ENCODE data around the gene SPRED2. TPM values are rescaled to one million over a fixed set of nuclear protein-coding genes. Genes with fewer than 3 reads are reported as not detected.

Gene SPRED2
- total RNA-seq, 1 donor from 2014 or later, result 22.0 TPM

DNA sequence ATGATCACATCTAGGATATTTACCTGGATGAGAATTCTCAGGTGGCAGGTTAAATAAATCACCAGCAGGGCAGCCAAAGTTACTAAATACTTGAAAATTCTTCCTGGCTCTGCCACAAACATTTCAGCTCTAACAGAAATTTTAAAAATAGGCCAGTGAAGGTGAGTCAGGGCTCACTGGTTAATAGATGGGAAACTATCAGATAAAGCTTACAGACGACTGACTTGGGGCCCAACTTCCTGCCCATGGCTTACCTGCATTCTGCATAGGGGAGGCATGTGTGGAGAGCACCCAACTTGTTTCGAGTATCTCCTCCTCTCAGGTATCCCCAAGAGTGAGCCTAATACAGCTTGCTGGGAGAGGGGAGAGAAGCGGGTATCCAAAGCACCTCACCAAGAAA, 57.8 kb downstream of the SPRED2 start:
- intact Hi-C loops (cut with DNase I), result no loop called here
- no peak for DNase-seq (ENCODE audit: low spot score)

DNA sequence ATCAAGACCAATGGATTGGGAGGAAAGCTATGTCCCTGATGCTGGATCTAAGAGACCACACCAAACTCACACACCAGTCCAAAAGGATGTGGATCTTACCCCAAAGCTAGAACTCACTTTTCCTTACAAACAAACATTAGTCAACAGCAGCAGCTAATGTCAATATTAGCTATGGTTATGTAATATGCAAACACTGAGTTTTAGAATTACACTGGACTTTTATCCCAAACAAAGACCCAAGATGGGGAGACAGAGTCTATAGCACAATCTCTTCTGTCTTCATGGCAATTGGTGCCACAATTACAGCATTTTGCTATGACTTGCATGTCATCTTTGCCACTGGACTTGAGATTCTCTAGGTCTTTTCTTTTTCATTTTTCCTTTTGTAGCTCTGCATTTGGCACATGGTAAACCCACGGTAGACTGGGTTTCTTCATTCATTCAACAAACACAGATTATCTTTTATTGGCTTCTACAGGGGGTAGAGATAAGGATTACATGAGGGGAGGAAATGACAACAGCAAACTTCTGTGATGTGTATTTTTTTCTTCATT, 59.0 kb downstream of the SPRED2 start:
- intact Hi-C loops (cut with DNase I), result no loop called here

DNA sequence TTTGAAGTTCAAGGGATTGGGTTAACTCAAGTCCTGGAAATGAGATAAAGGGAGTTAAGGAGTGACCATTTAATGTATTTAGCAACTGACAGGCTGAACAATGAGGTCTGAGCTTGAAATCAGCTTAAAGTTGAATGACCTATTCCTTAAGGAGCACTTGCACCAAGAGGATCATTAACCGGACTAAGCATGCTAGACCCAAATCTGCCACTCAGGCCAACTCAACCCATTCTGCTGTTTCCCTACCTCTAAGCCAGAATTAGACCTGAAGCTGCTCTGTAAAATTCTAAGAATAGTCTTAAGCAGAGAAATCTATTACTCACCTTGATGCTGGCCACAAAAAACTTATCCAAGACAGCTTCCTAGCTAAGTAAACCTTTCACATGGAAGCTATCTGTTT, 59.8 kb downstream of the SPRED2 start:
- intact Hi-C loops (cut with DNase I), result no loop called here
- no peak for DNase-seq (ENCODE audit: low spot score)

More for the DNA sequence above, 59.0 kb downstream of the SPRED2 start:
- no peak for DNase-seq (ENCODE audit: low spot score)

DNA sequence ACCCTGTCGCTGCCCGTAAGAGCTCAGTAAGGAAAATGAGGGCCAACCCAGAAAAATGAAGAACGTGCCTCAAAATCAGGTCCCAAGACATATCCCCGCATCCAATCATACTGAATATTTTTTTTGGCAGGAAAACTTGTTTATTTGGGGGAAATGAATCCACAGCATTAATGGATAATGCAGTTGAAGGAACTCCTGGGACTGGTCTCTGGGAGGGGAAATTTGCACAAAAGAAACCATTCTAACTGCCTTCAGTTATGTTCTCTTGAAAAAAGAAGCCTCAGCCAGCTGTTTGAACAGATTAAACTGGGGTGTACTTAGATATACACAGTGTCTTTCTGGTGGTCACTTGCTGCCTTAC, 61.3 kb downstream of the SPRED2 start:
- intact Hi-C loops (cut with DNase I), result no loop called here
- DNase-seq (ENCODE audit: low spot score), result no peak

DNA sequence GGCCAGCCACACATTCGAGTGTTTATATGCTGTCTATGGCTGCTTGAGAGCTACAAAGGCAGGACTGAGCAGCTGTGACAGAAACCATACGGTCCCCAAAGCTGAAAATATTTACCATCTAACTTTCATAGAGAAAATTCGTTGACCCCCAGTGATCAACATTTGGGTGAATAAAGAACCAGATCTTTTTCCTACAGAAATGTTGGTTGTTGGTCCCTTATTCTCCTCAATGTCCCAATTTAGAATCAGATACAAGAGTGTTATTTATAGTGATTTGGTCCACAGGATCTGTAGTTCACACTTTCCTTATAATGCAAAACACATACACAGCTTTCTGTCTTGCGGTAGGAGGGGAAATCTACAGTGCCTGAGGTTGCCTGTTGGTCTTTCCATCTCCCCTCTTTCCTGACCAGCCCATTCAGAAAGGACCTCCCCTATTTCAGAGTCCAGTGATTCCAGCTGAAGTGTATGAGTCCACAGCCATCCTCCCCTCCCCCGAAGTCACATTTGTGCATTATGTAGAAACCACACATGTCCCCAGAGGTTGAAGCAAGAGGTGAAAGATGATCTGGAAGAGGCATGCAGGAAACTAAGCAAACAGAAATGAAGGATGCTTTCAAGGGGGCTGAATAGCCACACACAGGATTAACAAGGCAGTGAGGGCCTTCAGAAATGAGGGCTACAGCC, 61.9 kb downstream of the SPRED2 start:
- no peak for DNase-seq (ENCODE audit: low spot score)
- intact Hi-C loops (cut with DNase I), result no loop called here

DNA sequence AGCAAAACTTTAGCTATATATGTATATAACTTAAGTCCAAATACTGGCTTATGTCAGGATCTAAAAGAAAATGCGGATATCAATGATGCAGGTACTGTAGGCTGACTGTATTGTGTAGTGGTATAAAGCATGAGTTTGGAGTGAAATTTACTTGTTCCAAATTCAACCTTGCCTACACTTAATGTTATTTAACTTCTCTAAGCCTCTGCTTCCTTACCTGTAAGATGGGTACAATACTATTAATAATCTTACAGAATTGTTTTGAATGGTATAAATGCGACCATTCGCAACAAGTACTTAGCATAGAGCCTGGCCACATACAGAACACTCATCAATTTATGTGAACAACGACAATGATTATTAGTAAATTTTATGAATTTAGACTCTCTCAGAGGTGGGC, 62.4 kb downstream of the SPRED2 start:
- intact Hi-C loops (cut with DNase I), result no loop called here
- no peak for DNase-seq (ENCODE audit: low spot score)

DNA sequence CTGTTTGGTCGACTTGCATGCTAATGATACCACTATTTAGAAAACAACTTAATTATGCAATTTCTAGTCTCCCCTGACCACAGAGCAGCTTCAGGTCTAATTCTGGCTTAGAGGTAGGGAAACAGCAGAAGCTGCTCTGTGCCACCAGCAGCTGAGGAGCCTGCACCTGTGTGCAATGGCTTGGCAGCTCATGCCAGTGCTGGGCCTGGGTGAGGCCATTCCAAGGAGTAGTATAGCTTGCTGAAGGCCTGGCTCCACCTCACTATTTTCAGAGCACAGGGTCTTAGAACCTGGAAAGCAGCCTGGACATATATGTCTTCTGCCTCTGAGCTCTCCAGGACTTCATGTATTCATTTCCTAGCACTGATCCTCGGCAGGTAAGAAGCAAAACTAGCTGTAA, 62.8 kb downstream of the SPRED2 start:
- intact Hi-C loops (cut with DNase I), result no loop called here
- DNase-seq (ENCODE audit: low spot score), result no peak

DNA sequence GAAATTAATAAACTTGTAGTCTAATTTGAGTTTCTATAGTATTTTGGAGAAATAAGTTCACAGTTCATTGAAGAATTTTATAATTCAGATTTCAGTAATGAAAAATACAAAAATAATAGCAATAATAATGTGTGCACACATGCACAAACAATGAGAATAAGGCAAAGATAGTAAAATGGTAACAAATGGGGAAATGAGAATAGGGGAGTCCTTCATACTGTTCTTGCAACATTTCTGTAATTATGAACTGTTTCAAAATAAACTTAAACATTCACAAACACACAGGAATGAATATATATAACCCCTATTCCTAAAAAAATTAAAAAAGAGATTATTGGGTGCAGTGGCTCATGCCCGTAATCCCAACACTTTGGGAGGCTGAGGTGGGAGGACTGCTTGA, 63.9 kb downstream of the SPRED2 start:
- DNase-seq (ENCODE audit: low spot score), result no peak
- intact Hi-C loops (cut with DNase I), result no loop called here

DNA sequence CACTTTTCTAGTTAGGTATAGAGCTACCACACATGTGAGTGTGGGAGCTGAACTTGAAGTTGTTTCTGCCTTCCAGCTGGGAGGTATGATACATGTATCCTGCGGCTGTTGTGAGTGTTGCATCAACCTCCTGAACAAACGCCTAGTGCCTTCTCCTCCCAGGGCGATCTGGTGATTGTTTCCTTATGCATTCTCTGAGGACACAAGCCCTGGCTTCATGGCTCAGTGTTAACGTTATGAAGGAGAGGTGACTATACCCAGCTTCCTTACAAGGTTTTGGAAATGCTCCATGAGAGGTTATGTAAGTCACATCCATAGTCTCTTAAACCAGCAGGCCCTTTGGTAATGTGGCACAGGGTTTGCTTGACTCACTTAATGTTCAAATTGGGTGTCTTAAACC, 64.9 kb downstream of the SPRED2 start:
- no peak for DNase-seq (ENCODE audit: low spot score)
- intact Hi-C loops (cut with DNase I), result no loop called here

DNA sequence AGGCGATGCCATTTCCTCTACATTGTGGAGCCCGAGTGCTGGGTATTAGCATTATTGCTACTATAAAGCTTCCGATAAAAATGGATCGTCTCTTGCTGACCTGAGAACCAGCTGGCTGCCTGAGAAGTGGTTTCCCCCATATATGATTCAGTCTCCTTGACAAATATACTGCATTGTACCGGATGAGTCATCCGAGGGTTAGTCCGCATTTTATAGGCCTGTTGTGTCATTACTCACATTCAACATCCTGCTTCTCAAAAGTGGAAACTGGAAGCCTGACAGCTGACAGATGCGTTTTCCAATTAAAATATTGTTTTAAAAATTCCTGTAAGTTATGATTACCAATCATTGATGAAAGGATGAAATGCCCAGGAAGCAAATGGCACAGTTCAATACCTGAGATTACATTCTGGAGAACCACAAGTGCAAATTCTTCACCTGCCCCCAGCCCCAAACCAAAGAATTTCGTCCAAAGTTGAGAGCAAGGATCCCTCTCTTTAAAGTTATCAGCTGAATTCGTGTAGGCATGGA, 65.7 kb downstream of the SPRED2 start:
- intact Hi-C loops (cut with DNase I), result no loop called here

DNA sequence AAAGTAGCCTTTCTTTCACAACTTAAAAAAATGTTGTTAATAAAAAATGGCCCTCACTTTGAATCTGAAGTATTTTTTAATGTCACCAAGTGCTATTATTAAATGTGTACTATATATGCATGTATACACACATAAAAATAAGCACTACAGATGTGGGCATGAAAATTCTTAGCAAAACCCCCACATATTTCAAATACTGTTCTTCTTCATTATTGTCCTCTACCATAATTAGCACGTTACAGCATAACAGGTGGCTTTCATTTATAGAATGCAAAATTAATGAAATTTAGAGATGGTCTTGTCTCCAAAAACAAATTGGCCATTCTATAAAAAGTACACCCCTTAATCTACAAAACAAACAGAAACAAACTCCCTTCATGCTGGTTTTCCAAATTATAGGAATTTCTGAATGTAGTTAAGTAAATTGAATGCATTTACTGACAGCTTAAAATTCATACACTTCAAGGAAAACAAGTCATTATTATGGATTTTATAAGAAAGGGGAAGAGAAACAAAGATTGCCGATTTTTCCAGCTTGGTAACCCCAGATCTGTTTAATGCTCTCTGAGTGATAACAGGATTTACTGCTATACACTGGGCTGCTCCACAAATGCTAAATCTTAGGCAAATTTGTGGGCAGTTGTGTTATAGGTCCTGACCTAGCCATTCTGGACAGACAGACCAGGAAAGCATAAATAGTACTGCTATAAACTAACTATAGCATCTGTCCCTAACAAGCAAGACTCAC, 67.2 kb downstream of the SPRED2 start:
- intact Hi-C loops (cut with DNase I), result no loop called here
- no peak for DNase-seq (ENCODE audit: low spot score)

More for the DNA sequence above, 65.7 kb downstream of the SPRED2 start:
- DNase-seq (ENCODE audit: low spot score), result no peak

DNA sequence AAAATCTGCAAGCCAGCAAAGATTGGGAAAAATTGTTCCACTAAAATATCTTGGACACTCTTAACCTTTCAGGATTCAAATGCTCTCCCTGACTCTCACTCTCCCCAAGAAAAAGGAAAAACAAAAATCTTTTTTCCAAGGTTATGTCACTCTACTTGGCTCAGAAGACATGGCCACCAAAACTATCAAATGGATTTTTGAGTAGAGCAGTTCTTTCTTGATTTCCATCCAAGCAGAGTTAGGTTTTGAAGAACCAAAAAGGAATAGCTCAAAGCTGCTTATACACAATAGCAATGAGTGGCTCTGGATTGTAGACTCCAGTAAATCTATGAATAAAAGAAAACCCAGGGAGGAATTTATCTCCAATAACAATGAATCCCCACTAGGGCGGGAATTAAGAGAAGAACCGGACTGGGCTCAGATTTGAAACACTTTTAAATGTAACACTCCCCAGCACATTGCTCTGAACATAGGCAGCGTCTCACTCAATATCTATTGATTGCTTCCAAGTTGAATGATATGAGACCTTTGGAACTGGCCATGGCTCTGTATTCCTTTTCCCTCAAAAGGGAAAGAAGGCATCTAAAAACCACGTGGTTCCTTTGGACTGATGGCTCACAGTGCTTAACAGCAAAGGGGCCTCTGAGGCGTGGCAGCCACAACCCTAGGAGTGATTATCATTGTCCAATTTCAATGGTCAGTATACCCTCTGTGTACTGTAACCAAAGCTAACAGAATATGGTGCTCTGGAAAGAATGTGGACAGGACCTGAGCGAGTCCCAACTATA, 68.3 kb downstream of the SPRED2 start:
- intact Hi-C loops (cut with DNase I), result no loop called here
- no peak for DNase-seq (ENCODE audit: low spot score)

DNA sequence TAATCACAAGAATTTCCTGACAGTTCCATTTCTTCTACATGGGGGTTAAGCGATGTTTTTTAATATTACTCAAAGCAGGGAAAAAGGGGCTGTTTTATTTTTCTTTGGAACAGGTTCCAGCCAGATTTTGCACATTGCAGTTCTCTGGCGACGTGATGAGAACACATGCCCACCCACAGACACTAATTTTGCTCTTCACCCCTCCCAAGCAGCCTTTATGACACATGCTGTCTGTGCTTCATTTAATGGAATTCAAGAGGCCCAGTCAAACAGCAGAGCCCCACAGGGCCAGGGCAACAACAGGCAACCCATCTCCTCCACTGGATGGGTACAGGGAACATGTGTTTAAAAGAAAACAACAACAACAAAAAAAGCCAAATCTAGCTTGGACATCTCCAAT, 70.8 kb downstream of the SPRED2 start:
- DNase-seq (ENCODE audit: low spot score), result no peak
- intact Hi-C loops (cut with DNase I), result no loop called here

DNA sequence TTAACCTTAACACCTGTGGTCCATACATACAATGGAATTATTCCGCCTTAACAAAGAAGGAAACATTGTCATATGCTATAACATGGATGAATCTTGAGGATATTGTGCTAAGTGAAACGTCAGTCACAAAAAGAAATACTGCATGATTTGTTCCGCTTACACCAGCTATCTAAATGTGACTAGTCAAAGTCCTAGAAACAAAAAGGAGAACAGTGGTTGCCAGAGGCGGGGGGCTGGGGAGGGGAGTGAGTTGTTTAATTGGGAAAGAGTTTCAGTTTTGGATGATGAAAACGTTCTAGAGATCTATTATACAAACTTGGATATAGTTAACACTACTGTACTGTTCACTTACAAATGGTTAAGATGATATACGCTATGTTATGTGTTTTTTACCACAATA, 72.0 kb downstream of the SPRED2 start:
- intact Hi-C loops (cut with DNase I), result no loop called here
- DNase-seq (ENCODE audit: low spot score), result no peak

DNA sequence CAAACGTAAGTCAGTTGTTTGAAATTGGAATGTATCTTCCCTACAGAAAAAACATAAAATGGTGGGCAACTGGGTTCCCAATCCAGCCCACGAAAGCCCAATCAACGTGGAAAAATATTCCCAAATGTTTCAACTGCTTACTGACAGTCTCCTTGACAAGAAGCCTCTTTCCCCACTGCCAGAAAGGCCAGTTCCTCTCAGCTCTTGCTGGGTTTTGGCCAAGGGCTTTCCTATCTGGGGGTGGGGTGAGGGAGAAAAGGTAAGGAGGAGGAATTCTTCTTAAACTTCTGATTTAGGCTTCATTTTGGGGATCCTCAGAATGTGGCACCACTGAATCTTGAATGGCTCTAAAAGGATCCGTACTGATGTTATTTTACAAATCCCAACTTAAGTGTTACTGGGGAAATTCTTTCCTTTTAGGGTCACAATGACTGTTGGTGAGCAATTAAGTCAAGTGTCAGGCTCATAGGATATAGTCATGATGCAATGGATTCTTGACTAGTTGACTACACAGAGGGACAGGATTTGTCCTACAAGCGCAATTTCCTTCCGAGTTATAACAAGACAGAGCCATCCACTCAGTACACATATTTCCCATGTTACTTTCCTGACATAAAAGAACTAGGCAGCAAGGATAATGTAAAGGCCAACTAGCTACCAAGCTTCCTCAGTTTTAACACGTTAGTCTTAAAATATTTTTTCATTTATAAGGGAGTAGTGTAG, 73.6 kb downstream of the SPRED2 start:
- intact Hi-C loops (cut with DNase I), result no loop called here
- DNase-seq (ENCODE audit: low spot score), result no peak

DNA sequence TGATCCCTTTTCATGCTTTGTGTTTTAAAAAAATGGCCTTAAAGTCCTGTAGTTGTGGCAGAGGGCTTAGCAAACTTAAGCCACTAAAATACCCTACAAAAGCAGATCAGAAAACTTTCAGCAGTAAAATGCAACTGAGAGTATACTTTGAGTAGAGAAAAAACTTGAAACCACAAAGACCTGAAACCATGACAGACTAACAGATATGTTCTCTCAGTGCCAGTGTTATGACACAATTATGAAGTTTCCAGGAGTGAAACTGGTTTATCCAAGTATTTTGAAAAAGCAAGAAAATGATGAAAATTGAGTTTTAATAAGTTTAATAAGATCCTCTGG, 74.5 kb downstream of the SPRED2 start:
- intact Hi-C loops (cut with DNase I), result no loop called here
- DNase-seq (ENCODE audit: low spot score), result no peak

DNA sequence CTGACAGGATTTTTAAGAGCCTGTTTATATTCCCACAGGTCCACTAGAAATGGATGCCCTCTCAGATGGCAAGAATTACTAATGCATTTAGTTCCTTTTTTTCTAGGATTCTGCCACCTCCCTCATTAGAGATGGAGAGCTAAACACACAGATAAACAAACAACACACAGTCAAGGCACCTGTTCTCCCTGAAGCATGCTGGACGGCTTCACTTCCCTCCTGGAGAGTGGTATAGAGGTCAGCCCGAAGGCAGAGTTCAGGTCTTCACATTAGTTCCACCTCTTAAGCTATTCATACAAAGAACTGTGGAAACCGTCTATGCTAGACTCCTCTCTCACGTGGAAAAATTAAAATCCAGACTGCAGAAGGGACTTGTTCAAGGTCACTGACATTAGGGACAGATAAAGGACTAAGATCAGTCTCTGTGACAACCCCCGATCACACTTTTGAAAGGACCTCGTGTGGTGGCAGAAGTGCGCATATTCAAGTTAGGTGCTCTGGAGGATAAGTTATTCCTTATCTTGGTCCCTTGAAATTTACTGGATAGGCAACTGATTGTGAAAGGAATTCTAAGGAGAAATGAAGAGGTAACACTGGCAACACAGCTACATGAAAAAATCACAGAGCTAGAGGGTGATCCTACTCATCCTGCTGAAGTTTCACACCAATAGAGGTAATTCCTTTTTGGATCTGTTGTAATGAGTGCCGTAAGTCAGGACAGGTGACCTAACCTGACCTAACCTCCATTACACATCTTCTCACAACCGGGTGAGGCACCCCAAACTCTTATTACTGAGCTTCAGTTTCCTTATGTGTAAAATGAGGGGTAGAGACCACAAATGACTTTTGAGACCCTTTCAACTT, 75.1 kb downstream of the SPRED2 start:
- intact Hi-C loops (cut with DNase I), result no loop called here
- DNase-seq (ENCODE audit: low spot score), result no peak

DNA sequence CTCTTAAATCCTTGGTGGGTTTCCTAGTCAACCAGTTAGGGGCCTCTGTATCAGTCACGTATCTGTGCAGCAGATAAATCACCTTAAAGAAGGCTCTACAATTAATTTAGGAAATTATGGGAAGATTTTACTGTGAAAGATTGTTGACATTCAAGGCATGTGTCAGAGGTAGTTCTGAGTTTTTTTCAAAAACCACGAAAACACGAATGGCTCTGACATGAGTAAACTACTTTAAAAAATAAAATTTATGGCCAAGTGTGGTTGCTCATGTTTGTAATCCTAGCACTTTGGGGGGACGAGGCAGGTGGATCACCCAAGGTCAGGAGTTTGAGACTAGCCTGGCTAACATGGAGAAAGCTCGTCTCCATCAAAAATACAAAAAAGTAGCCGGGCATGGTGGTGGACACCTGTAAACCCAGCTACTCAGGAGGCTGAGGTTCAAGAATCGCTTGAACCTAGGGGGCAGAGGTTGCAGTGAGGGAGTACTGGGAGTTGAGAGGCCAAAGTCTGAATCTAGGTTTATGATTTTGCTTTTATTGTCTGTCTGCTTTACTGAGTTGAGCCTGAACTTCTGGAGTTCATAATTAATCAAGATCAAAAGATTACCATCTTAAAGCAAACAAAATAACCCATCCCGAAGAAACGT, 77.1 kb downstream of the SPRED2 start:
- intact Hi-C loops (cut with DNase I), result no loop called here
- DNase-seq (ENCODE audit: low spot score), result no peak
